Measurements from ENCODE around the gene ECHDC3.

Gene ECHDC3

DNA sequence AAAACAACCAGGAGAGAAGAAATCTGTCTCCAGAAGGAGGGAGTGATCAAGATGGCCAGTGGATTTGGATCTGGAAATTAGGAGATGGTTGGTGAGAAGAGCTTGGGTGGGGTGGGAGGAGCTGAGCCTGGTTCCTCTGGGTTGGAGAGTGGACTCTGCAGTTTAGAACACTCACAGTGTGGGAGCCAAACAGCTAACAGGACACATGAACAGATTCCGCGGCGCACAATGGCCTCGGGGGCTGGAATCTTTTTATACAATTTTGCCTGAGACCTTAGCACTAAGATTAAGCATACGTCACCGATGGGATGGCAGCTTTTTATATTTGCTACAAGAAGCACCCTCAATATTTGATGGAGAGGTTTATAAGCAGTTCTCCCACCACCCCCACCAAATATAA lies 2.9 kb downstream of the ECHDC3 start:
- TF ChIP-seq, protein P1, sequence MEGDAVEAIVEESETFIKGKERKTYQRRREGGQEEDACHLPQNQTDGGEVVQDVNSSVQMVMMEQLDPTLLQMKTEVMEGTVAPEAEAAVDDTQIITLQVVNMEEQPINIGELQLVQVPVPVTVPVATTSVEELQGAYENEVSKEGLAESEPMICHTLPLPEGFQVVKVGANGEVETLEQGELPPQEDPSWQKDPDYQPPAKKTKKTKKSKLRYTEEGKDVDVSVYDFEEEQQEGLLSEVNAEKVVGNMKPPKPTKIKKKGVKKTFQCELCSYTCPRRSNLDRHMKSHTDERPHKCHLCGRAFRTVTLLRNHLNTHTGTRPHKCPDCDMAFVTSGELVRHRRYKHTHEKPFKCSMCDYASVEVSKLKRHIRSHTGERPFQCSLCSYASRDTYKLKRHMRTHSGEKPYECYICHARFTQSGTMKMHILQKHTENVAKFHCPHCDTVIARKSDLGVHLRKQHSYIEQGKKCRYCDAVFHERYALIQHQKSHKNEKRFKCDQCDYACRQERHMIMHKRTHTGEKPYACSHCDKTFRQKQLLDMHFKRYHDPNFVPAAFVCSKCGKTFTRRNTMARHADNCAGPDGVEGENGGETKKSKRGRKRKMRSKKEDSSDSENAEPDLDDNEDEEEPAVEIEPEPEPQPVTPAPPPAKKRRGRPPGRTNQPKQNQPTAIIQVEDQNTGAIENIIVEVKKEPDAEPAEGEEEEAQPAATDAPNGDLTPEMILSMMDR (conservative IDR thresholded peaks at IDR 0.05) = no peak
- H3K27ac ChIP-seq = no peak overlapping the region

DNA sequence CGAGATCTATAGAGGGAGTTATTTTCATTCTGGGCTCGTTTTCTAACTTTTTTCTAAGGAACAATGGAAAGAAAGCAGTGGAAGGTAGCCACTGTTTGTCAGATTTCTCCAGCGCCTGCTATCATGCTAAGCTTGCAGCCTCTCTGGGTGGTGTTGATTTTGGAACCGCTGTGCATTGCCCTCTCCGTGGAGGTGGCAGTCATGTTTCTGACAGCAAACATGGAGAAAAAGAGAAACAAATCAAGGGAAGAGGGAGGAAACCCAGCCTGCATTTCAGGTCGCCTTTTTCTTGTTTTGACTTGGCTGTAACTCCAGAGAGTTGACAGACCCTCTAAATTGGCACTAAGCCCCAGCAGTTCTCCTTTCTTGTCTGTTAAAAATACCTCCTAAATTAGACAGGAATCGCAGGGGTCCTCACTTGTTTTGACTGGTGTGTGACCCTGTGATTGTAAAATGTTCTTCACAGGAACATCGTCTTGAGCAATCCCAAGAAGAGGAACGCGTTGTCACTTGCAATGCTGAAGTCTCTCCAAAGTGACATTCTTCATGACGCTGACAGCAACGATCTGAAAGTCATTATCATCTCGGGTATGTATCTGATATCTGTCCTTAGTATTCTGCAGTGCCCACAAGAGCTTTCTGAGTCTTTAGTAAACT lies 4.8 kb downstream of the ECHDC3 start:
- TF ChIP-seq, protein P1 (conservative IDR thresholded peaks at IDR 0.05) = no peak
- H3K27ac ChIP-seq = no peak overlapping the region

DNA sequence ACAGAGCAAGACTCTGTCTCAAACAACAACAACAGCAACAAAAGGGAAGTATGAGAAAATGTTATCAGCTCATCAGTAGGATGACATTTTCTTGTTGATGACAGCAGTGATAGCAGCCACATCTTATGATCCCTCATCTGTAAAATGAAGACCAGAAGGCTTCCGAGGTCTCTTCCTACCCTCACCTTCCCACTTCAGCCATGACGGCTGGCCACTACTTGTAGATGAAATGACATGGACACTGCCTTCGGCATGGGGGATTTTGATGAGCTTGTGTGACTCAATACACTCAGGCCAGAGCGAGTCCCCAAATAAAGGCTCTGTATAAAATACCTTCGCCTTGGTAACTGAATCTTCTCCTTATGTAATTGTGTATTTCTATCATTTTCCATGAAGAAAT lies 6.7 kb downstream of the ECHDC3 start:
- TF ChIP-seq, protein P1 (conservative IDR thresholded peaks at IDR 0.05) = no peak
- no peak overlapping the region for H3K27ac ChIP-seq

DNA sequence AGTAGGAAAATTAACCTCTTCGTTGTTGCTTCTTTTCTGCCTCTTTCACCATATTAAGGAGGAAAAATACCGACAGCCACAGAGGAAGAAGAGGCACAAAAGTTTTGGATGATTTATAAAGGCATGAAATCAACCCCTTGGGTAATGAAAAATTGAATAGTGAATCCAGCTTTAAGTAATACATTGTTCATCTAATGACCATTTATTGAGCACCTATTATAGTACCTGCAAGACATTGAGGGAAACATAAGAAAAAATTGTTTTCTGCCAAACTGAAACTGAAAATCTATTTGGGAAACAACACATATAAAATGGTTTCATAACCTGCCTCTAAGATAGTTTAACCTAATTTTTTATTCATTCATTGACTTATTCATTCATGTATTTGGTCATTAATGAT lies 8.2 kb downstream of the ECHDC3 start:
- TF ChIP-seq, protein P1 (conservative IDR thresholded peaks at IDR 0.05) = no peak
- H3K27ac ChIP-seq = no peak overlapping the region

DNA sequence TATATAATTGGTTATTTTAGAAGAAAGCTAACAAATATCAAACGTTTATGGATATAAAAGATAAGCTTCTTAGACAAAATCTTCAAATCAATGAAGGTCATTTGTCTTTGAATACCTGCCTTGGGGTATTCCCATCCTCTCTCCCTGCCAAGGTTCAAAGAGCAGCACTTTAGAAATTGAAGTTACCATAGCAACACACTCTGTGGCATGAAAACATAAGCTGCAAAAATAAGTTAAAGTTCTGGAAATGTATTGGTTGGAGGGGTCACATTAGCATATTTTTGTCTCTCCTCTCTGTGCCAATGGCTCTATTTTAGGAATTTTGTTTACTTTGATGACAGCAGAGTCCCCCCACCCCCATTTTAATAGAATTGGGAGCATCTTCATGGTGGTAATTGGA lies 12.0 kb downstream of the ECHDC3 start:
- TF ChIP-seq, protein P1 (conservative IDR thresholded peaks at IDR 0.05) = no peak
- H3K27ac ChIP-seq = no peak overlapping the region

DNA sequence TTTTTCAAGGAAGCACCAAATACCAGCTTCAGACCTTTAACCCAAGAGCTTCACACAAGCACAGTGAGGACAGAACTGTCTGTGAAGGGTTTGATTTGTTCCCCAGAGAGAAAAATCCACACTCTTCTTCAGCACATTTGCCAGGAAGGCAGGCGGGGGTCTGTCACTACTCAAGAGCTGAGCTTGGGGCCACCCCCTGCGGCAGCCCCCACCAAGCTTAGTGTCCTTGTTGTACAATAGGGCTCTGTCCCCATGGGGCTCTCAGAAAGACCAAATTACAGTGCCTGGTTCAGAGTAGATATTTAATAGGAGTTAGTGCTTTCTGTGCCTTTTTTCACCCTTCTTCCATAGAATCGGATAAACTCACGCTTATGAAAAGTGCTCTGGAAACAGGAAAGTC lies 12.4 kb downstream of the ECHDC3 start:
- TF ChIP-seq, protein P1 (conservative IDR thresholded peaks at IDR 0.05) = no peak
- no peak overlapping the region for H3K27ac ChIP-seq

DNA sequence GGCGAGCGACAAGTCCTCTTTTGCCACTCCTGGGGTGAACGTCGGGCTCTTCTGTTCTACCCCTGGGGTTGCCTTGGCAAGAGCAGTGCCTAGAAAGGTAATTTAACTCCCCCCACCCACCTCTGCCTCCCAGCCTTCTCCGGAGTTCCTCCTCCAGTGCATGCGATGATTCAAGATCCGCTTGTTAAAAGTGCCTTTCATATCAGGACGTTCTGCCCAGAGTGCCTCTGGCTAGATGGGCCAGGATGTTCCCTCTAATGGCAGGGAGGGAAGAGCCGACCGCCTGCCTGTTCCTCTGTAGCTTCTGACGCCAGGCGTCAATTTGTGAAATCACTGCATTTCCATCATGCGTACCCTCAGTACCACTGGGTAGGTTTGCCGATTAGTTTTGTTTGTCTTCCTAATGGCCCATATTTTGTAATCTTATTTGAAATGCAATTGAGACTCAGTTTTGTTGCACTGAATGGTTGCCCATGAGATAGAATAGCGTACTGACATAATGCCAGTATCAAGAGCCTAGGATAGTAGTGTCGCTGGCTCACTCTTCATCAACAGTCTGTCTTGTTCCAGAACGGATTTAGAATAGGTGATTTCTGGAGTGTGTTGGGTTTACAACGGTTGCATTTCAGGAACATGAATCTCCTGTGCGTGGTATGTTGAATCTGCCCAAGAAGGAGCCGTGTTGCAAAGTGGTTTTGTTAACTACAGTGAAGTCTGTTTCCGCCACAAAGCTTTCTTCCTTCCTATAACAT lies 13.5 kb downstream of the ECHDC3 start:
- TF ChIP-seq, protein P1 (conservative IDR thresholded peaks at IDR 0.05) = no peak
- H3K27ac ChIP-seq = no peak overlapping the region

Measured in VCaP (cell line).